B cell (primary cell): ENCODE measurements around the gene TRAPPC3L.

ENCODE experiments used
- CTCF ChIP-seq: fragments of 200-600 bp; IDR thresholded peaks from one replicate; pipeline ENCODE4 v1.8.0; 2022; ENCODE audit warnings: antibody characterized with exemption, mild to moderate bottlenecking
- EZH2 ChIP-seq: IDR thresholded peaks from 2 replicates; pipeline ENCODE4 v1.6.1; 2012; ENCODE audit warnings: borderline replicate concordance, low read depth, mild to moderate bottlenecking, moderate library complexity, low read length; ENCODE audit not compliant: insufficient read depth, poor library complexity, severe bottlenecking

GRCh38 chr6:116492331-116493067 is 53.0 kb downstream of the TRAPPC3L start:
- TF ChIP-seq CTCF (no peak), EZH2 (no peak)
